K562 (cell line): ENCODE data around the gene C14orf180. TPM values are rescaled to one million over a fixed set of nuclear protein-coding genes. Genes with fewer than 3 reads are reported as not detected.

Experiments
- HBP1 ChIP-seq: fragments of 450-650 bp; formaldehyde crosslinking; IDR thresholded peaks from 2 replicates; pipeline ENCODE4 v1.4.0; 2022; ENCODE audit warnings: missing genetic modification characterization
- HDAC1 ChIP-seq, 2 experiments: fragments of 450-650 bp; IDR thresholded peaks; 2 replicates each; pipeline ENCODE4 v1.6.1; 2016 to 2017; ENCODE audit warnings: inconsistent platforms in 1 of 2, mild to moderate bottlenecking in 1 of 2, moderate library complexity in 1 of 2
- HMBOX1 ChIP-seq: sonication (generic); IDR thresholded peaks from 2 replicates; pipeline ENCODE4 v1.6.1; 2016
- ID3 ChIP-seq, 2 experiments: fragments of 250-450 bp in 1 of 2; fragments of 450-650 bp in 1 of 2; sonication (Bioruptor Pico) in 1 of 2; IDR thresholded peaks; 2 replicates each; pipeline versions ENCODE4 v1.6.1 to v1.8.0; 2016 to 2021; ENCODE audit warnings: mild to moderate bottlenecking in 2 of 2, moderate library complexity in 2 of 2, missing compliant biosample characterization in 1 of 2, missing genetic modification characterization in 1 of 2
- KDM2B ChIP-seq: fragments of 250-450 bp; sonication (Bioruptor Pico); IDR thresholded peaks from 2 replicates; pipeline ENCODE4 v1.8.0; 2021; ENCODE audit warnings: mild to moderate bottlenecking, moderate library complexity
- KDM4B ChIP-seq, 2 experiments: fragments of 450-650 bp in 1 of 2; sonication (generic) in 1 of 2; IDR thresholded peaks; 2 replicates each; pipeline ENCODE4 v1.6.1; 2016 to 2017; ENCODE audit warnings: borderline replicate concordance in 2 of 2, antibody characterized with exemption in 1 of 2, low read depth in 1 of 2, mild to moderate bottlenecking in 1 of 2
- MTA2 ChIP-seq: fragments of 450-650 bp; IDR thresholded peaks from 2 replicates; pipeline ENCODE4 v1.6.1; 2016; ENCODE audit warnings: low read depth
- POLR2AphosphoS2 ChIP-seq: IDR thresholded peaks from 2 replicates; pipeline ENCODE4 v1.6.1; 2012; ENCODE audit warnings: low read length, improper control_type of control experiment
- ZBTB33 ChIP-seq: sonication (generic); formaldehyde crosslinking; IDR thresholded peaks from 2 replicates; pipeline ENCODE4 v1.8.1; 2023; ENCODE audit warnings: mild to moderate bottlenecking, missing genetic modification reagents
- ZNF121 ChIP-seq: sonication (generic); formaldehyde crosslinking; conservative IDR thresholded peaks from 2 replicates; pipeline ENCODE4 v1.8.0; 2022; ENCODE audit warnings: missing genetic modification reagents
- polyA plus RNA-seq, 8 experiments: library from polyadenylated mRNA; depleted of rRNA in 4 of 8; stranded (reverse) in 5 of 8; unstranded in 3 of 8; fragments of >200 nt; fragmentation: Nextera tagmentation in 2 of 8; fragmentation: Illumina TruSeq in 1 of 8; extraction: Ambion mirVana in 2 of 8; extraction: Trizol in 1 of 8; gene quantifications; 2 replicates each; pipeline versions ENCODE4 v1.2.1 to v1.2.3, GENCODE V29; 2011 to 2014; ENCODE audit warnings: inconsistent platforms in 1 of 8, missing spikeins in 1 of 8
- total RNA-seq, 7 experiments: library from RNA; depleted of rRNA in 6 of 7; stranded (reverse); fragments of >200 nt in 6 of 7; fragmentation: Illumina TruSeq in 2 of 7; extraction: Trizol in 2 of 7; gene quantifications; 2 replicates each; pipeline versions ENCODE4 v1.2.1 to v1.2.3, GENCODE V29; 2011 to 2021; ENCODE audit warnings: low replicate concordance in 1 of 7

Gene C14orf180
- total and polyA plus RNA-seq, 9 of the 15 experiments (the other 6 are each of a cell fraction or from before 2014, with no cell fraction given): not detected

GRCh38 chr14:104638190-104638589 lies 58.6 kb downstream of the C14orf180 start (continued):
- TF ChIP-seq POLR2AphosphoS2 (no peak), KDM4B (IDR thresholded peaks at IDR 0.05; ENCODE audit: borderline replicate concordance in 2 of 2, low read depth in 1 of 2) (no peak), HBP1 (no peak), ID3 (CRISPR knock-in tag; IDR thresholded peaks at IDR 0.05) (no peak), ID3 (tag; IDR thresholded peaks at IDR 0.05) (no peak), ZBTB33 (CRISPR knock-in tag) (no peak), KDM2B (CRISPR knock-in tag) (no peak), HDAC1 (IDR thresholded peaks at IDR 0.05) (no peak), ZNF121 (CRISPR knock-in tag) (no peak), MTA2 (no peak), HMBOX1 (no peak)
